ENCODE results near the gene SNAPC5. TPM values are rescaled to one million over a fixed set of nuclear protein-coding genes. Genes with fewer than 3 reads are reported as not detected.
"Not testable (repeated sequence)": the region's sequence is repeated elsewhere in the genome, so short reads cannot be mapped to it uniquely, and the experiment has no call there.

Gene SNAPC5
- total RNA-seq, 2 donors from 2014 or later: 18.9 to 27.7 TPM

DNA sequence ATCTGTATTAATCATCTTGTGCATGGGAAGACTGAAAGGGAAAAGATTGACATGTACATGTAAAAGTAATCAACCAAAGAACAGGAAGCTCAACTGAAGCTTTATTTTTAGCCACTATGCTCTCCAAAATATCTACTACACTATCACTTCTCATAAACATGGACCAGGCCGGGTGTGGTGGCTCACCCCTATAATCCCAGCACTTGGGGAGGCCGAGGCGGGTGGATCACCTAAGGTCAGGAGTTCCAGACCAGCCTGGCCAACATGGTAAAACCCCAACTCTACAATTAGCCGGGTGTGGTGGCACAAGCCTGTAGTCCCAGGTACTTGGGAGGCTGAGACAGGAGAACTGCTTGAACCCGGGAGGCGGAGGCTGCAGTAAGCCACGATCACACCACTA, 2.8 kb upstream of the SNAPC5 start:
- DNase-seq (ENCODE audit: low spot score in 2 of 2); H3K9me3 Mint-ChIP-seq; ATAC-seq: not testable (repeated sequence)

GRCh38 chr15:66498501-66499386, 1.2 kb upstream of the SNAPC5 start:
- H3K36me3 Mint-ChIP-seq: peaks cover 42 to 49% of the 10 kb centered on the region in 2 donors
- ATAC-seq (no peak), DNase-seq (ENCODE audit: low spot score in 2 of 2) (no peak)
- H3K27ac Mint-ChIP-seq: peak overlapping the region; percentile 97 to 98
- H3K9me3 Mint-ChIP-seq: no peaks in the 10 kb centered on the region

More for the DNA sequence above, 2.8 kb upstream of the SNAPC5 start:
- Mint-ChIP-seq H3K36me3 (peaks cover 47 to 64% of the 10 kb centered on the region in 2 donors), H3K27ac (peak overlapping the region in 1 of 2 donors; percentile 97)

GRCh38 chr15:66496951-66497501, 536 bp downstream of the SNAPC5 start:
- Mint-ChIP-seq H3K36me3 (peaks cover 29 to 32% of the 10 kb centered on the region in 2 donors), H3K27ac (peak overlapping the region; percentile 97 to 98), H3K9me3 (no peaks in the 10 kb centered on the region)
- DNase-seq (ENCODE audit: low spot score in 2 of 2) (no peak), ATAC-seq (peak; percentile 34 to 37)

GRCh38 chr15:66494262-66494661, 3.3 kb downstream of the SNAPC5 start:
- Mint-ChIP-seq H3K9me3 (no peaks in the 10 kb centered on the region), H3K27ac (peak overlapping the region; percentile 0 to 83), H3K36me3 (peaks cover 11 to 20% of the 10 kb centered on the region in 2 donors)
- DNase-seq (ENCODE audit: low spot score in 2 of 2) (no peak), ATAC-seq (no peak)

GRCh38 chr15:66491846-66492245, 5.7 kb downstream of the SNAPC5 start:
- Mint-ChIP-seq H3K36me3 (peaks cover 1 to 18% of the 10 kb centered on the region in 2 donors), H3K27ac (no peak overlapping the region)
- DNase-seq (ENCODE audit: low spot score in 2 of 2): no peak

DNA sequence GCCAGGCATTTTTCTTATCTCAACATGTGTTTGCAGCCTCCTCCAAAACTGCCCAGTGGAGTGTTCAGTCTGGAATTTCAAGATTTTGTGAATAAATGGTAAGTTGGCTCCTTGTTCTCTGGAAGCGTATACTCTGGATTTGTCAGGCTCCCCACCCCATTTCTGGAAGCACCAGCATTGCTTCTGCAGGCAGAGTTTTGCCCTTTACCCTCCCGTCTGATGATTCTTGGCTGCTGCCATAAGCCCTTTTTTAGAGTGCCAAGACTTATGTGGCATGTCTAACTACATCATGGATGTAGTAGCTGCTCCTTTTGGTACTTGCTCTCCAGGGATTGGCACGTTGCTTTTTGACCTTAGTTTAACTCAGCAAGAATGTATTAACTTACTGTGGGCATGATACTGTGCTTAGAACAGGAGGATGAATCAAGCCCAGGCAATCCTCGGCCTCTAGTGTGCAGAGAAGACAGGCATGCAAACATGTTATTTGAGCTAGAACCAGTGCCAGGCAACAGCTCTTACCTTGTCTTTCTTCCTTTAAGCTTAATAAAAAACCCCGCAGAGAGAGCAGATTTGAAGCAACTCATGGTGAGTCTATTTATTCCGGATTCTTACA, 8.3 kb downstream of the SNAPC5 start:
- ATAC-seq (no peak), DNase-seq (ENCODE audit: low spot score in 2 of 2) (no peak)
- Mint-ChIP-seq H3K36me3 (peaks cover 0 to 7% of the 10 kb centered on the region in 2 donors), H3K9me3 (no peaks in the 10 kb centered on the region), H3K27ac (peak overlapping the region; percentile 44 to 46)

More at GRCh38 chr15:66491846-66492245, 5.7 kb downstream of the SNAPC5 start:
- no peaks in the 10 kb centered on the region for H3K9me3 Mint-ChIP-seq
- no peak for ATAC-seq

DNA sequence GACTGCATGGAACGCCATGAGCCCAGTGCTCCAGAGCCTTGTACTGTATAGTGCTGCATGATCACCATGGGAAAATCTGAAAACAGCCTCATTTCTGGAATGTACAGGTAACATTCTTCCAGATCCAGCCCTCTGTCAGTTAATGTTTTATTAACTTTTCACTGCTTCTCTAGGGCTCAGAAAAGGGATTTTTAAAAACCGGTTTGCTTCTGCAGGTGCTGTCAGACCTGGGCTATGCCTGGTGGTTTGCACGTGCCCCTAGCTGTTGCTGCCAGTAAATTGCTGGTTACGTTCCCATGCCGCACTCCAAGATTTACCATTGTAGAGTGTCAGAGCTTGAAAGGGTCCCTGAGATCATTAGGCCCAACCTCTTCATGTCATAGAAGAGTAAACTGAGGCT, 9.0 kb downstream of the SNAPC5 start:
- H3K36me3 Mint-ChIP-seq: peaks cover 0 to 4% of the 10 kb centered on the region in 2 donors
- DNase-seq (ENCODE audit: low spot score in 2 of 2) (no peak), ATAC-seq (no peak)
- no peaks in the 10 kb centered on the region for H3K9me3 Mint-ChIP-seq
- H3K27ac Mint-ChIP-seq: peak overlapping the region in 1 of 2 donors; percentile 81

DNA sequence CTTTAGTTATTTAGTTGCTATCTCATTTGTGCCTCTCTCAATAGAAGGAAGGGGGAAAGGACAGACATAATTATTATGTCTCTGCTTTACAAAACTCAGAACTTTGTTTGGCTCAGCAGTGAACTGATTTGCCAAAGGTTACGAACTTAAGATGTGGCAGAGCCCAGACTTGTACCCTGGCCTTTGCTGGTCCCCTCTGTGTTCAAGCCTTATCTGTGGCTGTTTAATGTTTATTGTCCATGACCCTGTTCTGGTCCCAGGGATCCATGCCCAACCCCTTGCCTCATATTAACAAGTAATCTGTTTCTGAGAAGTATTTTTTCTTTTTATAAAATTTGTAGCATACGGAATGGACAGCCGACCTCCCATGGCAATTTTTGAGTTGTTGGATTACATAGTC, 10.7 kb downstream of the SNAPC5 start:
- no peak for DNase-seq (ENCODE audit: low spot score in 2 of 2)
- peak overlapping the region; percentile 29 to 53 for H3K27ac Mint-ChIP-seq
- no peaks in the 10 kb centered on the region for H3K9me3 Mint-ChIP-seq
- ATAC-seq: no peak
- peaks cover 4 to 5% of the 10 kb centered on the region in 2 donors for H3K36me3 Mint-ChIP-seq

- H3K36me3 Mint-ChIP-seq: peaks cover 4 to 17% of the 10 kb centered on the region in 2 donors
Observed at GRCh38 chr15:66484539-66485112, 12.9 kb downstream of the SNAPC5 start.

GRCh38 chr15:66483131-66483566, 14.4 kb downstream of the SNAPC5 start:
- Mint-ChIP-seq H3K36me3 (peaks cover 2 to 21% of the 10 kb centered on the region in 2 donors), H3K9me3 (no peaks in the 10 kb centered on the region), H3K27ac (peak overlapping the region in 1 of 2 donors; percentile 29)
- no peak for DNase-seq (ENCODE audit: low spot score in 2 of 2)
- no peak for ATAC-seq

More at GRCh38 chr15:66484539-66485112, 12.9 kb downstream of the SNAPC5 start:
- H3K9me3 Mint-ChIP-seq: no peaks in the 10 kb centered on the region
- DNase-seq (ENCODE audit: low spot score in 2 of 2): no peak
- H3K27ac Mint-ChIP-seq: peak overlapping the region; percentile 46 to 49
- no peak for ATAC-seq

DNA sequence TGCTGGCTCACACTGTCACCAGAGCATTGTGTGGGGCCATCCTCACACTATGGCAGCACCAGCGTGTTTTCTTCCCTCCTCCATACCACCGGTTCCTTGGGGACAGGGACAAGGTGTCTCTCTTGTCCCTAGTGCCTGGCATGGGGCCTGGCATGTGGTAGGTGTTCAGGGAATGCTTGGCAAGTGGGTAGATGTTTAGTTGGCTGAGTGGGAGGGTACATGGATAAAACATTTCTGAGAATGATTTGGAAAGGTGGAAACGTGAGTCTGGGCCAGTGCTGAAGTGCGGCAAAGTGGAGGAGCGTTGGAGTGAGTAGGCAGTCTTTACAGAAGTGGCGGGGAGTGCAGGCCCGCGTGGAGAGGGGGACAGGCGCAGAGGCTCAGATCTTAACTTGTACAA, 15.0 kb downstream of the SNAPC5 start:
- Mint-ChIP-seq H3K9me3 (no peaks in the 10 kb centered on the region), H3K36me3 (peaks cover 0 to 21% of the 10 kb centered on the region in 2 donors), H3K27ac (peak overlapping the region; percentile 2 to 5)
- DNase-seq (ENCODE audit: low spot score in 2 of 2) (no peak), ATAC-seq (no peak)

- ATAC-seq (no peak), DNase-seq (ENCODE audit: low spot score in 2 of 2) (no peak)
- Mint-ChIP-seq H3K27ac (peak overlapping the region; percentile 31 to 68), H3K9me3 (no peaks in the 10 kb centered on the region), H3K36me3 (peaks cover 0 to 21% of the 10 kb centered on the region in 2 donors)
Observed at GRCh38 chr15:66481107-66481856, 16.3 kb downstream of the SNAPC5 start.

- ATAC-seq (no peak), DNase-seq (ENCODE audit: low spot score in 2 of 2) (no peak)
- H3K27ac Mint-ChIP-seq: peak overlapping the region; percentile 68 to 87
- H3K36me3 Mint-ChIP-seq: peaks cover 0 to 26% of the 10 kb centered on the region in 2 donors
- no peaks in the 10 kb centered on the region for H3K9me3 Mint-ChIP-seq
Observed at GRCh38 chr15:66480267-66480666, 17.3 kb downstream of the SNAPC5 start.

DNA sequence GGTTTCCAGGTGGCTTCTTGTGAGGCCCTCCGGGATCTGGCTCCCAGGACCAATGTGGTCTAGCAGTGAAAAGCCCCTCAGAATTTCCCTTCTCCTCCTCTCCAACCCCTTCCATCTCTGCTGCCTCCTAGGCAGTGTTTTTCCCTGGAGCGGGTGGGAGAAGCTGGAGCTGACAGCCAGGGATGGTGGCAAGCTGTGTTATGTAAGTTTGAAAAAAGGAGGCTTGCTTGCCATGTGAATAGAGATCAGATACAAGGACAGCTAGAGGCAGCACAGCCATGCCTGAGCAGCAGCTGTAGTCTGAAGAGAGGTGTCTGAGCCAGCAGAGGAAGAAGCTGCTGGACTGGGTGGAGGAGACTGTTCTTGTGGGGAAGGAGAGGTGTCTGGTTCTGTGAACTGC, 20.6 kb downstream of the SNAPC5 start:
- no peaks in the 10 kb centered on the region for H3K9me3 Mint-ChIP-seq
- H3K36me3 Mint-ChIP-seq: peaks cover 0 to 21% of the 10 kb centered on the region in 2 donors
- H3K27ac Mint-ChIP-seq: peak overlapping the region in 1 of 2 donors; percentile 68
- DNase-seq (ENCODE audit: low spot score in 2 of 2) (no peak), ATAC-seq (no peak)

- no peaks in the 10 kb centered on the region for H3K9me3 Mint-ChIP-seq
- peak in 1 of 2 donors; percentile 77 for ATAC-seq
- no peak for DNase-seq (ENCODE audit: low spot score in 2 of 2)
Observed at GRCh38 chr15:66476535-66476934, 21.0 kb downstream of the SNAPC5 start.

DNA sequence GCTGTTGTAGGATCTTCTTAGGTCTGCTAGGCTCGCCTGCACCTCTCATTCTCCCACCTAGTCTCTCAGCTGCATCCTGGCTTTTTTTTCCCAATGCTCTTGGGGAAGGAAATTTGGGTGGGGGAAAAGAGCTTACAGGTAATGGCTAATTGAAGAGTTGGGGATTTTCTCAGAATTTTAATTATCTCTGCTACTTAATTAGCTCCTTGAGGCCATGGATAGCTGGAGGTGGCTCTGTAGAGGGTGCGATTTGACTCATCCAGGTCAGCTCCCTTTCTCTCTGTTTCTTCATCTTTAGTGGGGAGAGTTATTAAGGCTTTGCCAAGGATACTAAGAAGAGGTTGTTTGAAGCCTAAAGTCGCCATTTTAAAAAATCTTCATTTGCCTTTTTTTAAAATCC, 22.6 kb downstream of the SNAPC5 start:
- no peak for DNase-seq (ENCODE audit: low spot score in 2 of 2)
- H3K9me3 Mint-ChIP-seq: no peaks in the 10 kb centered on the region
- peak overlapping the region in 1 of 2 donors; percentile 86 for H3K27ac Mint-ChIP-seq
- peaks cover 0 to 20% of the 10 kb centered on the region in 2 donors for H3K36me3 Mint-ChIP-seq
- no peak for ATAC-seq

More at GRCh38 chr15:66476535-66476934, 21.0 kb downstream of the SNAPC5 start:
- H3K27ac Mint-ChIP-seq: peak overlapping the region; percentile 68 to 98
- peaks cover 0 to 19% of the 10 kb centered on the region in 2 donors for H3K36me3 Mint-ChIP-seq
